SJCRH30 (cell line): ENCODE results near the gene PRKCD. TPM values are rescaled to one million over a fixed set of nuclear protein-coding genes. Genes with fewer than 3 reads are reported as not detected.
A peak's percentile ranks its signal among the peaks of the same experiment; 100 is the strongest.

Source experiments
- DNase-seq, 2 experiments: peaks; one replicate each; pipeline ENCODE4 v3.0.0-alpha.2; 2015 to 2020
- H3K27ac ChIP-seq: fragments of 250-450 bp; sonication (Bioruptor Pico); 2 replicates; pipeline ENCODE4 v1.5.1; 2020; ENCODE audit warnings: mild to moderate bottlenecking, moderate library complexity
- H3K27me3 ChIP-seq: fragments of 250-450 bp; sonication (Bioruptor Pico); 2 replicates; pipeline ENCODE4 v1.5.1; 2020; ENCODE audit warnings: mild to moderate bottlenecking, moderate library complexity
- H3K36me3 ChIP-seq: fragments of 250-450 bp; sonication (Bioruptor Pico); 2 replicates; pipeline ENCODE4 v1.5.1; 2020; ENCODE audit warnings: mild to moderate bottlenecking, moderate library complexity
- H3K4me1 ChIP-seq: fragments of 250-450 bp; sonication (Bioruptor Pico); 2 replicates; pipeline ENCODE4 v1.5.1; 2020; ENCODE audit warnings: mild to moderate bottlenecking, moderate library complexity
- H3K4me3 ChIP-seq: fragments of 250-450 bp; sonication (Bioruptor Pico); 2 replicates; pipeline ENCODE4 v1.5.1; 2020; ENCODE audit warnings: mild to moderate bottlenecking, moderate library complexity
- H3K9me3 ChIP-seq: fragments of 250-450 bp; sonication (Bioruptor Pico); replicated peaks from 2 replicates; pipeline ENCODE4 v1.5.1; 2020; ENCODE audit warnings: mild to moderate bottlenecking, moderate library complexity
- total RNA-seq: library from RNA; depleted of rRNA; stranded (reverse); fragments of >200 nt; shearing (Covaris generic); gene quantifications from 2 replicates; pipeline ENCODE4 v1.2.3, GENCODE V29; 2014

Gene PRKCD
- total RNA-seq, 1 experiment from 2014 or later: 4.6 TPM

- H3K27ac ChIP-seq: no peak overlapping the region
- no peak for DNase-seq
- H3K4me3 ChIP-seq: peak overlapping the region; percentile 76
- no peaks in the 10 kb centered on the region for H3K27me3 ChIP-seq
- H3K36me3 ChIP-seq: no peaks in the 10 kb centered on the region
- peaks cover 3% of the 10 kb centered on the region for H3K4me1 ChIP-seq
- no peaks in the 10 kb centered on the region for H3K9me3 ChIP-seq
Observed at GRCh38 chr3:53131096-53131495, 29.9 kb upstream of the PRKCD start.

GRCh38 chr3:53132347-53132746, 28.7 kb upstream of the PRKCD start:
- no peak overlapping the region for H3K27ac ChIP-seq

GRCh38 chr3:53134631-53135232, 26.3 kb upstream of the PRKCD start:
- H3K9me3 ChIP-seq: no peaks in the 10 kb centered on the region
- peak; percentile 58 to 69 for DNase-seq
- H3K36me3 ChIP-seq: no peaks in the 10 kb centered on the region
- no peaks in the 10 kb centered on the region for H3K4me1 ChIP-seq
- no peak overlapping the region for H3K4me3 ChIP-seq
- H3K27me3 ChIP-seq: no peaks in the 10 kb centered on the region
- H3K27ac ChIP-seq: no peak overlapping the region

More at GRCh38 chr3:53132347-53132746, 28.7 kb upstream of the PRKCD start:
- no peaks in the 10 kb centered on the region for H3K9me3 ChIP-seq
- peaks cover 3% of the 10 kb centered on the region for H3K4me1 ChIP-seq
- H3K36me3 ChIP-seq: no peaks in the 10 kb centered on the region
- no peaks in the 10 kb centered on the region for H3K27me3 ChIP-seq
- no peak overlapping the region for H3K4me3 ChIP-seq
- no peak for DNase-seq

GRCh38 chr3:53137221-53137620, 23.8 kb upstream of the PRKCD start:
- Histone ChIP-seq H3K9me3 (no peaks in the 10 kb centered on the region), H3K27me3 (no peaks in the 10 kb centered on the region), H3K4me3 (no peak overlapping the region), H3K4me1 (no peaks in the 10 kb centered on the region), H3K36me3 (no peaks in the 10 kb centered on the region), H3K27ac (no peak overlapping the region)
- no peak for DNase-seq

GRCh38 chr3:53137835-53138446, 23.1 kb upstream of the PRKCD start:
- Histone ChIP-seq H3K36me3 (no peaks in the 10 kb centered on the region), H3K4me1 (no peaks in the 10 kb centered on the region), H3K27ac (no peak overlapping the region), H3K4me3 (no peak overlapping the region), H3K9me3 (no peaks in the 10 kb centered on the region), H3K27me3 (no peaks in the 10 kb centered on the region)
- no peak for DNase-seq

GRCh38 chr3:53139906-53140846, 20.8 kb upstream of the PRKCD start:
- H3K36me3 ChIP-seq: no peaks in the 10 kb centered on the region
- no peaks in the 10 kb centered on the region for H3K4me1 ChIP-seq
- no peak overlapping the region for H3K4me3 ChIP-seq
- H3K27me3 ChIP-seq: no peaks in the 10 kb centered on the region
- H3K27ac ChIP-seq: no peak overlapping the region
- DNase-seq: no peak
- no peaks in the 10 kb centered on the region for H3K9me3 ChIP-seq

- Histone ChIP-seq H3K27me3 (no peaks in the 10 kb centered on the region), H3K4me1 (no peaks in the 10 kb centered on the region), H3K36me3 (no peaks in the 10 kb centered on the region), H3K4me3 (no peak overlapping the region), H3K9me3 (no peaks in the 10 kb centered on the region), H3K27ac (no peak overlapping the region)
- DNase-seq: no peak
Observed at GRCh38 chr3:53140847-53141845, 19.9 kb upstream of the PRKCD start.

- no peaks in the 10 kb centered on the region; the same call in 1 of the 2 replicates for H3K27me3 ChIP-seq
- DNase-seq: no peak
- no peaks in the 10 kb centered on the region for H3K4me1 ChIP-seq
- H3K36me3 ChIP-seq: no peaks in the 10 kb centered on the region
- H3K9me3 ChIP-seq: no peaks in the 10 kb centered on the region
- H3K27ac ChIP-seq: no peak overlapping the region
- no peak overlapping the region for H3K4me3 ChIP-seq
Observed at GRCh38 chr3:53142986-53143385, 18.0 kb upstream of the PRKCD start.

GRCh38 chr3:53144446-53144845, 16.6 kb upstream of the PRKCD start:
- no peak overlapping the region for H3K4me3 ChIP-seq
- no peaks in the 10 kb centered on the region for H3K9me3 ChIP-seq
- H3K36me3 ChIP-seq: no peaks in the 10 kb centered on the region
- no peak for DNase-seq
- no peaks in the 10 kb centered on the region; the same call in 1 of the 2 replicates for H3K27me3 ChIP-seq
- no peak overlapping the region for H3K27ac ChIP-seq
- H3K4me1 ChIP-seq: no peaks in the 10 kb centered on the region

- H3K36me3 ChIP-seq: no peaks in the 10 kb centered on the region
- H3K27ac ChIP-seq: no peak overlapping the region
- peaks cover 1% of the 10 kb centered on the region; the same call in 1 of the 2 replicates for H3K27me3 ChIP-seq
- H3K9me3 ChIP-seq: no peaks in the 10 kb centered on the region
- H3K4me1 ChIP-seq: no peaks in the 10 kb centered on the region
- no peak for DNase-seq
- H3K4me3 ChIP-seq: no peak overlapping the region
Observed at GRCh38 chr3:53144862-53145712, 15.9 kb upstream of the PRKCD start.

GRCh38 chr3:53145713-53146080, 15.3 kb upstream of the PRKCD start:
- Histone ChIP-seq H3K4me1 (no peaks in the 10 kb centered on the region), H3K27me3 (peaks cover 2% of the 10 kb centered on the region; the same call in 1 of the 2 replicates), H3K27ac (no peak overlapping the region), H3K36me3 (no peaks in the 10 kb centered on the region), H3K4me3 (no peak overlapping the region), H3K9me3 (no peaks in the 10 kb centered on the region)
- no peak for DNase-seq

GRCh38 chr3:53146319-53146891, 14.6 kb upstream of the PRKCD start:
- Histone ChIP-seq H3K9me3 (no peaks in the 10 kb centered on the region), H3K4me3 (no peak overlapping the region), H3K36me3 (no peaks in the 10 kb centered on the region), H3K27ac (no peak overlapping the region), H3K4me1 (no peaks in the 10 kb centered on the region), H3K27me3 (peaks cover 2% of the 10 kb centered on the region; the same call in 1 of the 2 replicates)
- no peak for DNase-seq
